A549 (cell line): ENCODE measurements around the gene ECM2. TPM values are rescaled to one million over a fixed set of nuclear protein-coding genes. Genes with fewer than 3 reads are reported as not detected.

Experiments
- ATAC-seq, 2 experiments: fragments of 200-7000 bp in 1 of 2; fragments of >200 bp in 1 of 2; cut with Nextera tagmentation in 1 of 2; cut with Tn5 transposase in 1 of 2; 3 replicates each; pipeline versions ENCODE4 v1.8.0 to v1.9.1; 2018 to 2020; ENCODE audit warnings: mild to moderate bottlenecking in 1 of 2, moderate library complexity in 1 of 2
- CTCF ChIA-PET: fragments of 300-600 bp; sonication (Branson Sonifier 250); formaldehyde crosslinking; extraction: SDS; loops from one replicate; lab custom pipeline; 2021; ENCODE audit warnings: antibody characterized with exemption, inconsistent platforms; lab: Yijun Ruan, JAX
- POLR2A ChIA-PET: fragments of 350-600 bp; formaldehyde crosslinking; extraction: SDS; loops from one replicate; lab custom pipeline; 2021; ENCODE audit warnings: antibody characterized with exemption, inconsistent platforms; lab: Yijun Ruan, JAX
- DNase-seq, 2 experiments: peaks; one replicate each; pipeline versions ENCODE4 v3.0.0 to v3.0.0-alpha.2; 2011 to 2016; ENCODE audit warnings: low read depth in 1 of 2, low spot score in 1 of 2
- FAIRE-seq: peaks from 2 replicates; lab custom pipeline; 2011; peaks lifted over from hg19 to GRCh38; lab: Jason Lieb, UNC
- H3K27ac ChIP-seq, 2 experiments: fragments of >200 bp; sonication (Bioruptor Twin); formaldehyde crosslinking; 3 replicates each; pipeline ENCODE4 v1.5.1; 2016 to 2017
- H3K4me1 ChIP-seq: fragments of >200 bp; sonication (Bioruptor Twin); formaldehyde crosslinking; 3 replicates; pipeline ENCODE4 v1.6.1; 2016
- H3K4me2 ChIP-seq: fragments of >200 bp; sonication (Bioruptor Twin); formaldehyde crosslinking; 3 replicates; pipeline ENCODE4 v1.6.1; 2016
- H3K4me3 ChIP-seq: fragments of >200 bp; sonication (Bioruptor Twin); formaldehyde crosslinking; 3 replicates; pipeline ENCODE4 v1.5.1; 2016
- H3K9me3 ChIP-seq: fragments of >200 bp; sonication (Bioruptor Twin); formaldehyde crosslinking; 3 replicates; pipeline ENCODE4 v1.6.1; 2016
- BCL3 ChIP-seq: fragments of >200 bp; sonication (Bioruptor Twin); formaldehyde crosslinking; IDR thresholded peaks from 3 replicates; pipeline ENCODE4 v1.6.1; 2016
- CHD4 ChIP-seq: fragments of 200-600 bp; sonication (generic); IDR thresholded peaks from 2 replicates; pipeline ENCODE4 v1.6.1; 2016; ENCODE audit warnings: antibody characterized with exemption, mild to moderate bottlenecking, borderline replicate concordance
- CTCF ChIP-seq: fragments of >200 bp; sonication (Bioruptor Twin); formaldehyde crosslinking; IDR thresholded peaks from 3 replicates; pipeline ENCODE4 v1.5.1; 2016
- E2F6 ChIP-seq: IDR thresholded peaks from 2 replicates; pipeline ENCODE4 v1.6.1; 2012; ENCODE audit warnings: low read depth, borderline replicate concordance
- EHF ChIP-seq: fragments of 250-450 bp; sonication (Bioruptor Pico); IDR thresholded peaks from 2 replicates; pipeline ENCODE4 v1.5.0; 2020; ENCODE audit warnings: mild to moderate bottlenecking
- EHMT2 ChIP-seq: fragments of 200-600 bp; sonication (generic); IDR thresholded peaks from 2 replicates; pipeline ENCODE4 v1.6.1; 2016; ENCODE audit warnings: antibody characterized with exemption, low read depth, mild to moderate bottlenecking, moderate library complexity
- EP300 ChIP-seq, 2 experiments: fragments of >200 bp; sonication (Bioruptor Twin); formaldehyde crosslinking; IDR thresholded peaks; 2 replicates in 1 of 2; 3 replicates in 1 of 2; pipeline ENCODE4 v1.6.1; 2016 to 2017
- ESRRA ChIP-seq: fragments of 150-350 bp; IDR thresholded peaks from 2 replicates; pipeline ENCODE4 v1.6.1; 2014; ENCODE audit warnings: mild to moderate bottlenecking, low read length, borderline replicate concordance
- FOSB ChIP-seq: fragments of 250-450 bp; sonication (Bioruptor Pico); IDR thresholded peaks from 2 replicates; pipeline ENCODE4 v1.5.0; 2020; ENCODE audit warnings: mild to moderate bottlenecking, moderate library complexity
- FOSL2 ChIP-seq, 2 experiments: fragments of 450-650 bp in 1 of 2; fragments of >200 bp in 1 of 2; sonication (Bioruptor Twin) in 1 of 2; formaldehyde crosslinking; IDR thresholded peaks; 2 replicates each; pipeline versions ENCODE4 v1.5.0 to v1.6.1; 2016 to 2020; ENCODE audit warnings: mild to moderate bottlenecking in 1 of 2, moderate library complexity in 1 of 2
- GATA3 ChIP-seq: IDR thresholded peaks from 2 replicates; pipeline ENCODE4 v1.6.1; 2012; ENCODE audit warnings: borderline replicate concordance
- HDAC2 ChIP-seq: fragments of 200-600 bp; sonication (generic); IDR thresholded peaks from 2 replicates; pipeline ENCODE4 v1.6.1; 2016
- HMGXB4 ChIP-seq: fragments of 250-450 bp; sonication (Bioruptor Pico); IDR thresholded peaks from 2 replicates; pipeline ENCODE4 v1.5.0; 2021; ENCODE audit warnings: mild to moderate bottlenecking, moderate library complexity, borderline replicate concordance
- HOXA7 ChIP-seq: fragments of 250-450 bp; sonication (Bioruptor Pico); IDR thresholded peaks from 2 replicates; pipeline ENCODE4 v1.5.0; 2020; ENCODE audit warnings: mild to moderate bottlenecking, moderate library complexity
- HOXB13 ChIP-seq: fragments of 250-450 bp; sonication (Bioruptor Pico); IDR thresholded peaks from 2 replicates; pipeline ENCODE4 v1.5.0; 2020; ENCODE audit warnings: low read depth, mild to moderate bottlenecking, moderate library complexity
- JUN ChIP-seq, 2 experiments: fragments of >200 bp; sonication (Bioruptor Twin); formaldehyde crosslinking; IDR thresholded peaks; 2 replicates in 1 of 2; 3 replicates in 1 of 2; pipeline ENCODE4 v1.6.1; 2016 to 2017
- JUNB ChIP-seq: fragments of >200 bp; sonication (Bioruptor Twin); formaldehyde crosslinking; IDR thresholded peaks from 2 replicates; pipeline ENCODE4 v1.6.1; 2016
- MAFK ChIP-seq: fragments of 450-650 bp; IDR thresholded peaks from 2 replicates; pipeline ENCODE4 v1.6.1; 2014; ENCODE audit not compliant: partially characterized antibody
- MYC ChIP-seq: IDR thresholded peaks from 2 replicates; pipeline ENCODE4 v1.6.1; 2012; ENCODE audit warnings: mild to moderate bottlenecking, inconsistent platforms, low read length, improper control_type of control experiment, borderline replicate concordance
- RCOR1 ChIP-seq: fragments of 150-350 bp; IDR thresholded peaks from 2 replicates; pipeline ENCODE4 v1.6.1; 2014; ENCODE audit warnings: antibody characterized with exemption, low read length, low read depth
- SMC3 ChIP-seq: fragments of >200 bp; sonication (Bioruptor Twin); formaldehyde crosslinking; IDR thresholded peaks from 3 replicates; pipeline ENCODE4 v1.6.1; 2018; ENCODE audit warnings: inconsistent platforms
- TP53 ChIP-seq: fragments of 250-450 bp; sonication (Bioruptor Pico); IDR thresholded peaks from 2 replicates; pipeline ENCODE4 v1.5.0; 2021; ENCODE audit warnings: mild to moderate bottlenecking, moderate library complexity
- ZC3H11A ChIP-seq: fragments of 450-650 bp; IDR thresholded peaks from 2 replicates; pipeline ENCODE4 v1.6.1; 2014; ENCODE audit warnings: antibody characterized with exemption, mild to moderate bottlenecking
- ZFP36 ChIP-seq: fragments of 450-650 bp; IDR thresholded peaks from 2 replicates; pipeline ENCODE4 v1.6.1; 2014; ENCODE audit warnings: borderline replicate concordance; ENCODE audit not compliant: partially characterized antibody
- ZNF302 ChIP-seq: fragments of 250-450 bp; sonication (Bioruptor Pico); IDR thresholded peaks from 2 replicates; pipeline ENCODE4 v1.9.0; 2021; ENCODE audit warnings: inconsistent platforms, mild to moderate bottlenecking, moderate library complexity
- ZSCAN20 ChIP-seq: fragments of 250-450 bp; sonication (Bioruptor Pico); IDR thresholded peaks from 2 replicates; pipeline ENCODE4 v1.8.0; 2022; ENCODE audit warnings: mild to moderate bottlenecking, moderate library complexity
- WGBS: methylation state at CpG from one replicate; pipeline ENCODE4 v1.1.6; 2017; ENCODE audit errors: missing lambda C conversion rate; 5-methylcytosine and 5-hydroxymethylcytosine counted together
- polyA plus RNA-seq, 4 experiments: library from polyadenylated mRNA; depleted of rRNA in 3 of 4; stranded (reverse); fragments of >200 nt; fragmentation: RNase III in 1 of 4; extraction: RNeasy Plus Mini Kit Qiagen cat#74134 plus additional on column Dnase treatment in 1 of 4; gene quantifications; 2 replicates in 3 of 4; 3 replicates in 1 of 4; pipeline ENCODE4 v1.2.3, GENCODE V29; 2011 to 2017

The ECM2 gene
- polyA plus RNA-seq, 2 of the 4 experiments (the other 2 are of a cell fraction): 0.35 to 0.43 TPM

- DNase-seq: no peak
- POLR2A ChIA-PET: no interaction called here
- H3K4me1 ChIP-seq: peaks cover 9% of the 10 kb centered on the region
- TF ChIP-seq TP53 (CRISPR knock-in tag): no peak
- no peak for TF ChIP-seq JUNB
- TF ChIP-seq ZSCAN20 (CRISPR knock-in tag): no peak
- TF ChIP-seq HOXA7 (CRISPR knock-in tag): no peak
- no peak for TF ChIP-seq ZFP36
- TF ChIP-seq E2F6: no peak
- TF ChIP-seq MAFK: no peak
- TF ChIP-seq HMGXB4: no peak
- TF ChIP-seq EHMT2: no peak
- no peak for TF ChIP-seq RCOR1
- TF ChIP-seq CTCF: no peak
- no peak for TF ChIP-seq FOSL2 (IDR thresholded peaks at IDR 0.05)
- TF ChIP-seq FOSL2 (CRISPR knock-in tag; IDR thresholded peaks at IDR 0.05): no peak
- no peak for TF ChIP-seq ESRRA
- TF ChIP-seq EHF (CRISPR knock-in tag): no peak
- no peak for TF ChIP-seq CHD4
- TF ChIP-seq FOSB (CRISPR knock-in tag): no peak
- no peak for TF ChIP-seq ZC3H11A
- TF ChIP-seq, all 56 proteins: peak for 0
- no peak overlapping the region for H3K4me2 ChIP-seq
- no peak for ATAC-seq
- CTCF ChIA-PET: interaction anchor here (0.9 to 1.7 kb wide), 4 partner anchors 8 to 138 kb away, joined by 3 to 5 read pairs (median 4); partner anchors contain the start of genes CENPP and NOL8
- H3K27ac ChIP-seq: no peak overlapping the region
- no peaks in the 10 kb centered on the region for H3K9me3 ChIP-seq
- H3K4me3 ChIP-seq: no peak overlapping the region
- FAIRE-seq: no peak
Measured at GRCh38 chr9:92463387-92463786, 72.4 kb downstream of the ECM2 start.

- no peaks in the 10 kb centered on the region for H3K4me1 ChIP-seq
- H3K9me3 ChIP-seq: no peaks in the 10 kb centered on the region
- POLR2A ChIA-PET: no interaction called here
- ATAC-seq (no peak), DNase-seq (no peak), FAIRE-seq (no peak)
- H3K27ac ChIP-seq: no peak overlapping the region
- 92% methylated on average over 4 of the region's 4 CpGs for WGBS
- CTCF ChIA-PET: no interaction called here
- no peak overlapping the region for H3K4me3 ChIP-seq
- H3K4me2 ChIP-seq: no peak overlapping the region
- TF ChIP-seq HDAC2 (no peak), HMGXB4 (no peak), EP300 (IDR thresholded peaks at IDR 0.05) (no peak), ZNF302 (CRISPR knock-in tag) (no peak), BCL3 (no peak), MYC (no peak), FOSB (CRISPR knock-in tag) (no peak), GATA3 (no peak), JUN (IDR thresholded peaks at IDR 0.05) (no peak), SMC3 (no peak), HOXB13 (no peak), E2F6 (no peak), ZFP36 (no peak), RCOR1 (no peak), ESRRA (no peak), FOSL2 (IDR thresholded peaks at IDR 0.05) (no peak), FOSL2 (CRISPR knock-in tag; IDR thresholded peaks at IDR 0.05) (no peak)
Measured at GRCh38 chr9:92457576-92457975, 78.2 kb downstream of the ECM2 start.
